Glomerular endothelial cell (primary cell): ENCODE data around the gene CLMP. TPM values are rescaled to one million over a fixed set of nuclear protein-coding genes. Genes with fewer than 3 reads are reported as not detected.

Experiments
- DNase-seq: peaks from one replicate; pipeline ENCODE4 v3.0.0-alpha.2; 2011; ENCODE audit warnings: low read depth, low spot score; ENCODE audit errors: extremely low read depth
- total RNA-seq: library from RNA; depleted of rRNA; stranded (reverse); fragments of >200 nt; gene quantifications from 2 replicates; pipeline ENCODE4 v1.2.3, GENCODE V29; 2015

The CLMP gene
- total RNA-seq, 1 donor from 2014 or later = 1.5 TPM

- no peak for DNase-seq
Observed at GRCh38 chr11:123194337-123195187, 486 bp downstream of the CLMP start.

- DNase-seq = no peak
Observed at GRCh38 chr11:123193742-123194141, 1.3 kb downstream of the CLMP start.

GRCh38 chr11:123191939-123192338 lies 3.1 kb downstream of the CLMP start:
- DNase-seq = no peak

- no peak for DNase-seq
Observed at GRCh38 chr11:123190518-123190917, 4.5 kb downstream of the CLMP start.

GRCh38 chr11:123188508-123189165 lies 6.4 kb downstream of the CLMP start:
- peak; percentile 20 for DNase-seq

GRCh38 chr11:123187665-123188507 lies 7.2 kb downstream of the CLMP start:
- no peak for DNase-seq

GRCh38 chr11:123187248-123187647 lies 7.8 kb downstream of the CLMP start:
- DNase-seq = no peak

- DNase-seq = no peak
Observed at GRCh38 chr11:123186286-123186685, 8.8 kb downstream of the CLMP start.

GRCh38 chr11:123185326-123185725 lies 9.7 kb downstream of the CLMP start:
- DNase-seq = no peak

- DNase-seq = no peak
Observed at GRCh38 chr11:123184531-123184930, 10.5 kb downstream of the CLMP start.

- no peak for DNase-seq
Observed at GRCh38 chr11:123183391-123184099, 11.5 kb downstream of the CLMP start.

GRCh38 chr11:123181767-123182500 lies 13.1 kb downstream of the CLMP start:
- DNase-seq = no peak

- no peak for DNase-seq
Observed at GRCh38 chr11:123181075-123181474, 14.0 kb downstream of the CLMP start.

GRCh38 chr11:123180574-123180973 lies 14.5 kb downstream of the CLMP start:
- no peak for DNase-seq

- DNase-seq = no peak
Observed at GRCh38 chr11:123180166-123180565, 14.9 kb downstream of the CLMP start.

- no peak for DNase-seq
Observed at GRCh38 chr11:123179586-123179985, 15.5 kb downstream of the CLMP start.

- DNase-seq = no peak
Observed at GRCh38 chr11:123178186-123178585, 16.9 kb downstream of the CLMP start.

- no peak for DNase-seq
Observed at GRCh38 chr11:123176785-123177184, 18.3 kb downstream of the CLMP start.

- DNase-seq = no peak
Observed at GRCh38 chr11:123174196-123175183, 20.6 kb downstream of the CLMP start.
